Parathyroid adenoma (tissue), 2 donors: ENCODE results near the gene CLCA2.

Experiments used
- H2AFZ ChIP-seq: fragments of 300-600 bp; sonication (generic); one replicate; pipeline ENCODE4 v1.7.0; 2017; ENCODE audit warnings: antibody characterized with exemption, mild to moderate bottlenecking
- H3K27ac ChIP-seq: fragments of 300-600 bp; sonication (generic); one replicate; pipeline ENCODE4 v1.7.0; 2017
- H3K27me3 ChIP-seq: fragments of 300-600 bp; sonication (generic); one replicate; pipeline ENCODE4 v1.7.0; 2017; ENCODE audit warnings: low read length; ENCODE audit not compliant: control insufficient read depth, insufficient read depth
- H3K36me3 ChIP-seq: fragments of 300-600 bp; sonication (generic); one replicate; pipeline ENCODE4 v1.7.0; 2017; ENCODE audit warnings: low read length; ENCODE audit not compliant: control insufficient read depth, insufficient read depth
- H3K4me1 ChIP-seq: fragments of 300-600 bp; sonication (generic); one replicate; pipeline ENCODE4 v1.7.0; 2017; ENCODE audit warnings: control low read depth
- H3K4me2 ChIP-seq: fragments of 300-600 bp; sonication (generic); one replicate; pipeline ENCODE4 v1.7.0; 2017; ENCODE audit warnings: low read length
- H3K4me3 ChIP-seq: fragments of 300-600 bp; sonication (generic); one replicate; pipeline ENCODE4 v1.7.0; 2017; ENCODE audit warnings: low read depth, low read length
- H3K79me2 ChIP-seq: fragments of 300-600 bp; sonication (generic); one replicate; pipeline ENCODE4 v1.7.0; 2017; ENCODE audit warnings: control low read depth
- H3K9ac ChIP-seq: fragments of 300-600 bp; sonication (generic); one replicate; pipeline ENCODE4 v1.7.0; 2017; ENCODE audit warnings: mild to moderate bottlenecking
- H3K9me3 ChIP-seq: fragments of 300-600 bp; sonication (generic); one replicate; pipeline ENCODE4 v1.7.0; 2017; ENCODE audit warnings: low read length; ENCODE audit not compliant: control insufficient read depth
- CTCF ChIP-seq: fragments of 300-600 bp; sonication (generic); IDR thresholded peaks from one replicate; pipeline ENCODE4 v1.7.0; 2017; ENCODE audit warnings: antibody characterized with exemption, mild to moderate bottlenecking
- donor health status: primary hyperparathyroidism.

Gene CLCA2

GRCh38 chr1:86503406-86504136 is 79.6 kb downstream of the CLCA2 start:
- H3K27ac ChIP-seq: no peak overlapping the region
- H3K79me2 ChIP-seq: no peaks in the 10 kb centered on the region
- no peak overlapping the region for H3K4me2 ChIP-seq
- no peak overlapping the region for H3K9ac ChIP-seq
- no peak for TF ChIP-seq CTCF
- H3K4me3 ChIP-seq: no peak overlapping the region
- H2AFZ ChIP-seq: no peak overlapping the region
- no peaks in the 10 kb centered on the region for H3K27me3 ChIP-seq
- H3K9me3 ChIP-seq: no peaks in the 10 kb centered on the region
- H3K36me3 ChIP-seq: no peaks in the 10 kb centered on the region
- H3K4me1 ChIP-seq: no peaks in the 10 kb centered on the region

GRCh38 chr1:86504137-86504479 is 80.1 kb downstream of the CLCA2 start:
- H3K27ac ChIP-seq: no peak overlapping the region
- no peaks in the 10 kb centered on the region for H3K27me3 ChIP-seq
- H3K9ac ChIP-seq: no peak overlapping the region
- no peaks in the 10 kb centered on the region for H3K36me3 ChIP-seq
- H3K79me2 ChIP-seq: no peaks in the 10 kb centered on the region
- no peak overlapping the region for H2AFZ ChIP-seq
- no peak overlapping the region for H3K4me3 ChIP-seq
- no peak overlapping the region for H3K4me2 ChIP-seq
- H3K9me3 ChIP-seq: no peaks in the 10 kb centered on the region
- H3K4me1 ChIP-seq: no peaks in the 10 kb centered on the region
- no peak for TF ChIP-seq CTCF

- Histone ChIP-seq H3K4me1 (no peaks in the 10 kb centered on the region), H3K9me3 (no peaks in the 10 kb centered on the region), H3K27me3 (no peaks in the 10 kb centered on the region), H2AFZ (no peak overlapping the region), H3K9ac (no peak overlapping the region), H3K4me2 (no peak overlapping the region), H3K79me2 (no peaks in the 10 kb centered on the region), H3K36me3 (no peaks in the 10 kb centered on the region), H3K4me3 (no peak overlapping the region), H3K27ac (no peak overlapping the region)
- TF ChIP-seq CTCF: no peak
These were observed 81.1 kb downstream of the CLCA2 start for GRCh38 chr1:86504895-86505563.

GRCh38 chr1:86505564-86505902 is 81.6 kb downstream of the CLCA2 start:
- Histone ChIP-seq H3K9me3 (no peaks in the 10 kb centered on the region), H3K9ac (no peak overlapping the region), H3K4me3 (no peak overlapping the region), H3K27ac (no peak overlapping the region), H3K4me2 (no peak overlapping the region), H3K4me1 (no peaks in the 10 kb centered on the region), H3K27me3 (no peaks in the 10 kb centered on the region), H3K36me3 (no peaks in the 10 kb centered on the region), H2AFZ (no peak overlapping the region), H3K79me2 (no peaks in the 10 kb centered on the region)
- no peak for TF ChIP-seq CTCF
